ENCODE data around the gene BRD3OS. TPM values are rescaled to one million over a fixed set of nuclear protein-coding genes. Genes with fewer than 3 reads are reported as not detected.

BRD3OS gene
- total and polyA plus RNA-seq, 2 of the 13 experiments (the other 11 are each of a cell fraction or from before 2014, with no cell fraction given) = 4.9 to 5.7 TPM

DNA sequence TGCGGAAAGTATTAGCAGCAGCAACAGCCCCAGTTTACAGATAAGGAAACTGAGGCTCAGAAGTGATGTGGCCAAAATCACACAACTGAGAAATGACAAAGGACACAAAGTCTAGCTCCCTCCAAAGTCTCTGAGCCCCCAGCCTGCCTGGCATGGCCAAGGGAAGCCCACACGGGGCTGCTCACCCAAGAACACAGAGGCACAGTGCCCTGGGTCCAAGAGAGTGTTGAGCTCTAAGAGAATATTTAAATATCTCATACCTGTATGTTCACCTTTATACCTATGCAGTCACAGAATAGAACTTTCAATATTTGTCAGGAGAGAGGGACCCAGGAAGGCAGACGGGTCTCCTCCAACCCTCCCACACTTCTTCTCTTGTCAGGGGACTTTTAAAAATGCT, 49.8 kb upstream of the BRD3OS start:
- ATAC-seq (no peak), FAIRE-seq (no peak), DNase-seq (ENCODE audit: low spot score) (no peak)
- ChIA-PET POLR2A (no interaction called here), CTCF (ENCODE audit: low intra/inter-chr PET ratio, low total read pairs) (no interaction called here)
- intact Hi-C loops (cut with micrococcal nuclease; ENCODE audit: unreplicated experiment) = loop anchor here (5.0 kb wide), 1 partner anchor 53 kb away; no protein-coding TSS in a partner anchor
- peaks cover 1 to 8% of the 10 kb centered on the region in 2 experiments; a peak in 2 of 5 replicates for H3K36me3 ChIP-seq (replicated peaks in 1 of 2; ENCODE audit: control insufficient read depth in 1 of 2, insufficient read depth in 2 of 2, low read length in 2 of 2)
- no TSS peak for BruUV-seq (replicated peaks)
- H3K79me2 ChIP-seq (ENCODE audit: insufficient read depth, low read length) = peaks cover 96% of the 10 kb centered on the region
- H3K4me2 ChIP-seq (ENCODE audit: low read depth, low read length) = no peak overlapping the region
- in situ Hi-C loops (cut with HindIII; ENCODE audit: extremely low pct_ligation_motif_present, low pct_unique_long_range_greater_than_20kb) = no loop called here
- no peaks in the 10 kb centered on the region for H3K27me3 ChIP-seq (ENCODE audit: control insufficient read depth in 1 of 2, insufficient read depth in 2 of 2, low read length in 2 of 2)
- no peak overlapping the region for H3K27ac ChIP-seq (ENCODE audit: extremely low read length, insufficient read depth, low read length)
- peaks cover 19% of the 10 kb centered on the region; the same call in 1 of the 2 replicates for H4K20me1 ChIP-seq (ENCODE audit: insufficient read depth, low read length)
- H3K9ac ChIP-seq (ENCODE audit: insufficient read depth, low read depth, low read length) = no peak overlapping the region
- no peak overlapping the region for H3K4me3 ChIP-seq (replicated peaks in 1 of 3; ENCODE audit: insufficient read depth in 1 of 3, low read depth in 2 of 3, low read length in 3 of 3)
- H3K9me3 ChIP-seq (ENCODE audit: low read length) = no peaks in the 10 kb centered on the region
- H3K4me1 ChIP-seq (ENCODE audit: insufficient read depth, low read length) = peaks cover 99% of the 10 kb centered on the region
- no peak for TF ChIP-seq CBX2 (IDR thresholded peaks at IDR 0.05; ENCODE audit: low read depth, low read length)
- TF ChIP-seq CBX2 (CRISPR knock-in tag; IDR thresholded peaks at IDR 0.05; ENCODE audit: low read depth) = no peak
- TF ChIP-seq YY1 (IDR thresholded peaks at IDR 0.05; ENCODE audit: insufficient read depth, insufficient replicate concordance, low read depth, low read length) = no peak
- no peak for TF ChIP-seq TBX2 (CRISPR knock-in tag; IDR thresholded peaks at IDR 0.05; ENCODE audit: borderline replicate concordance)
- TF ChIP-seq TGIF2 (CRISPR knock-in tag; IDR thresholded peaks at IDR 0.05) = no peak
- TF ChIP-seq ZNF567 (CRISPR knock-in tag; IDR thresholded peaks at IDR 0.05; ENCODE audit: borderline replicate concordance) = no peak
- TF ChIP-seq, protein P1, sequence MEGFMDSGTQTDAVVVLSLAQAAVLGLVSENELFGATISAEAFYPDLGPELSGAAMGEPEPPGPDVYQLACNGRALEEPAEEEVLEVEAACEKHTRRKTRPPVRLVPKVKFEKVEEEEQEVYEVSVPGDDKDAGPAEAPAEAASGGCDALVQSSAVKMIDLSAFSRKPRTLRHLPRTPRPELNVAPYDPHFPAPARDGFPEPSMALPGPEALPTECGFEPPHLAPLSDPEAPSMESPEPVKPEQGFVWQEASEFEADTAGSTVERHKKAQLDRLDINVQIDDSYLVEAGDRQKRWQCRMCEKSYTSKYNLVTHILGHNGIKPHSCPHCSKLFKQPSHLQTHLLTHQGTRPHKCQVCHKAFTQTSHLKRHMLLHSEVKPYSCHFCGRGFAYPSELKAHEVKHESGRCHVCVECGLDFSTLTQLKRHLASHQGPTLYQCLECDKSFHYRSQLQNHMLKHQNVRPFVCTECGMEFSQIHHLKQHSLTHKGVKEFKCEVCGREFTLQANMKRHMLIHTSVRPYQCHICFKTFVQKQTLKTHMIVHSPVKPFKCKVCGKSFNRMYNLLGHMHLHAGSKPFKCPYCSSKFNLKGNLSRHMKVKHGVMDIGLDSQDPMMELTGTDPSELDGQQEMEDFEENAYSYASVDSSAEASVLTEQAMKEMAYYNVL (CRISPR knock-in tag; IDR thresholded peaks at IDR 0.05; ENCODE audit: borderline replicate concordance) = no peak
- TF ChIP-seq ZNF629 (CRISPR knock-in tag; conservative IDR thresholded peaks at IDR 0.05) = 0 out of 2 replicates have a peak, but pooled peaks have one; percentile 27
- no peak for TF ChIP-seq EEA1 (CRISPR knock-in tag; IDR thresholded peaks at IDR 0.05; ENCODE audit: borderline replicate concordance)
- TF ChIP-seq RFXANK (CRISPR knock-in tag; IDR thresholded peaks at IDR 0.05) = no peak
- 98% methylated on average over 3 of the region's 3 CpGs for WGBS (ENCODE audit: low lambda C conversion rate)
- H2AFZ ChIP-seq (ENCODE audit: low read length) = no peak overlapping the region
